HG03095 (cell line): Measurements from ENCODE around the gene COL26A1.
"Not testable (repeated sequence)": the region's sequence is repeated elsewhere in the genome, so short reads cannot be mapped to it uniquely, and the experiment has no call there.

Source experiments
- ATAC-seq: cut with Tn5 transposase; IDR thresholded peaks from one replicate; pipeline ENCODE4 v1.9.1; 2021; ENCODE audit warnings: moderate library complexity; ENCODE audit not compliant: unreplicated experiment

Gene COL26A1

DNA sequence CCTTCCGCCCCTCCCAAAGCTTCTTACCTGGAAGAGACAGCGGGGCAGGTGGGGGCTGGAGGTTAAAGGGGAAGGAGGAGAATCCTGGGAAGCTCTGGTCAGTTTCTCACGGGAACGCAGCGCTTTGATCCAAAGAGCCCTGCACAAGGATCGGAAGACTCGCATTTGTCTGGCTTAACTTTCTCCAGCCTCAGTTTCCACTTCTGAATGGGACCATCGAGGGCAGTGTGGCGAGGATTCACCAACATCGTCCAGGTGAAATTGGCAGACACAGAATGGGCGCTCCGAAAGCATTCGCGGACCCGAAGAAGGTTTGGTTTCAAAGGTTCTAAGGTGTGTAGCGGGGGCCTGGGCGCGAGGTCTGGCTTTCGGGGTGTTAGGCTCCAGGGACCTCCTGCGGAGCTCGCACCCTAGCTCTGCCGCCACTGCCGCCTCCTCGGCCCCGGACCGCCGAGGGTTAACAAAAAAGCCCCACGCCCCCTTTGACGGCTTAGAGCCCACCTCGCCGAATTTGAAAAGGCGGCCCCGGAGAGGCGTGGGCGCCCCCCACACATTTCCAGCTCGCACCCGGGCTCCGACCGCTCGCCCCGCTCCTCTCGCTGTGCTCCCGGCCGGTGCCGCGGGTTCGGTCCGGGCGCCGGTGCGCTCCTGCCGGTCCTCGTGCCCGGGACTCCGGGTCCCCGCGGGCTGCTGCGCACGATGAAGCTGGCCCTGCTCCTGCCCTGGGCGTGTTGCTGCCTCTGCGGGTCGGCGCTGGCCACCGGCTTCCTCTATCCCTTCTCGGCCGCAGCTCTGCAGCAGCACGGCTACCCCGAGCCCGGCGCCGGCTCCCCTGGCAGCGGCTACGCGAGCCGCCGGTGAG is at the start of gene COL26A1:
COL26A1 (plus strand) TSS at position 542 of the 862 bp plus-strand sequence; CDS start at position 700, 158 bp downstream.
- ATAC-seq = no peak

DNA sequence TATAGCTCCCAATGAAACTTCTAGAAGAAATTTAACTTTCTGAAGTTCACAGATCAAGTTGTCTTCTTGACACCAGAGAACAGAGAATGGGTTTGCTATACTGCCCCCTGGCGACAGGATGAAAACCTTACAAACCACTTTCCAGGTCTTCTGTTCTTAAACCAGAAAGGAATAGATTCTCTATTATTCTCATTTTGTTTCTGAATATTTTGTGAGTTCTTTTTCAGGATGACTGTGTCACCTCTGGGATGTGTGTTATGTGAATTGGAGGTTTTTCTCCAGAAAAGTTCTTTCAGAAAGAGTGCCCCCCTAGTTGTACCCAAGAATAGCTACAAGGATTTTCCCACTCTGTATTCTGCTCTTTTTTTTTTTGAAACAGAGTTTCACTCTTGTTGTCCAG is 47.3 kb upstream of the COL26A1 start:
- ATAC-seq = no peak

DNA sequence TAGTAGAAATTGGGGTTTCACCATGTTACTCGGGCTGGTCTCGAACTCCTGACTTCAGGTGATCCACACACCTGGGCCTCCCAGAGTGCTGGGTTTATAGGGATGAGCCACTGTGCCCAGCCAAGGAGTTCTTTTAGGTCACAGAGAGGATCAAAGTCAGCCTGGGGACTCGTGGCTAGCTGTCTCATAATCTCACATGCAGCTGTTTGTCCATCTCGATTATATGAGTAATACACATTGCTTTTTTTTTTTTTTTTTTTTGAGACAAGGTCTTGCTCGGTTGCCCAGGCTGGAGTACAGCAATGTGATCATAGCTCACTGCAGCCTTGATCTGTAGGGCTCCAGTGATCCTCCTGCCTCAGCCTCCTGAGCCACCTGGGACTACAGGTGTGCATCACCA is 43.3 kb upstream of the COL26A1 start:
- ATAC-seq = no peak

DNA sequence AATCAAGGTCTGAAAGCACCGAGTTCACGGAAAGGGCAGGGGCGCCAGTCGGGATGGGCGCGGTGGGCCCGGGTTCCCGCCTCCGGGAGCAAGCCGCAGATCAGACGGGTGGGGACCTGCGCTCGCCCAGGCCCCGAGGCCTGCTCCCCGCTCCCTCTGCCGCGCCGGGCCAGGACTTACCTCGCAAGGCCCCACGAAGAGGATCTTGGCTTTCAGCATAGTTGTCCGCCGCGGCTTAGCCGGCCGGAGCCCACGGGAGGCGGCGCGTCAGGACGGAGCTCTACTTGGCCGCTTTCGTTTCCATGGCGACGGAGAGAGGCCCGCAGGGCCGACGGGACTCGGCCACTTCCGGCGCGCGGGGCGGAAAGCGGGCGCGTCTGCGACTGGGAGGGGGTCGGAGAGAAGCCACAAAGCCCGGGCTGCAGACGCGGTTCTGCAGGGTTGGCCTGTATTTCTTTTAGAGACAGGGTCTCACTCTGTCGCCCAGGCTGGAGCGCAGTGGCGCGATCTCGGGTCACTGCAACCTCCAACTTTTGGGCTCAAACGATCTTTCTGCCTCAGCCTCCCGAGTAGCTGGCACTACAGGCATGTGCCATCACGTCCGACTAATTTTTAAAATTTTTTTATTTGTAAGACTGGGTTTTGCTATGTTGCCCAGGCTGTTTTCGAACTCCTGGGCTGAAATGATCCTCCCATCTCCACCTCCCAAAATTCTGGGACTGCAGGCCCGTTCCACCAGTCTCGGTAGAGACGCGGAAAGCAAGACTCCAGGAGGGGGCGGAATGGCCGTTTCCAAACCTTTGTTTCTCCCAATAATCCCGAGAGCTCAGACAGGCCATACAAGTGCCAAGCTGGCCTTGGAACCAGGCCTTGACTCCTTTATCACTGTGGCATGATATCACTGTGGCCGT is 40.9 kb upstream of the COL26A1 start, which contains the start of gene IFT22:
IFT22 (minus strand) TSS at position 322 of the 911 bp plus-strand sequence; CDS start at position 219, 103 bp downstream.
- peak; percentile 96 for ATAC-seq

DNA sequence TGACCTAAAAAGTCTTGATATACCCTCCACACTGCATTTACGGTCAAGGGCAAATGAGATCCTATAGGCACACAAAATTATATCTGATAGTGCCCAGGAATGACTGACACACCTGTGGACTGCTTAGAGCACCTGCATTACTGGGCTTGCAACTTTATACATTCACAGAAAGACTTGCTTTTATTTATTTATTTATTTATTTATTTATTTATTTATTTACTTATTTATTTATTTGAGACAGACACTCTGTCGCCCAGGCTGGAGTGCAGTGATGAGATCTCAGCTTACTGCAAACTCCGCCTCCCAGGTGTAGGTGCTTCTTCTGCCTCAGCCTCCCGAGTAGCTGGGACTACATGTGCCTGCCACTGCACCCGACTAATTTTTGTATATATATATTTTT is 34.5 kb upstream of the COL26A1 start:
- ATAC-seq = no peak

DNA sequence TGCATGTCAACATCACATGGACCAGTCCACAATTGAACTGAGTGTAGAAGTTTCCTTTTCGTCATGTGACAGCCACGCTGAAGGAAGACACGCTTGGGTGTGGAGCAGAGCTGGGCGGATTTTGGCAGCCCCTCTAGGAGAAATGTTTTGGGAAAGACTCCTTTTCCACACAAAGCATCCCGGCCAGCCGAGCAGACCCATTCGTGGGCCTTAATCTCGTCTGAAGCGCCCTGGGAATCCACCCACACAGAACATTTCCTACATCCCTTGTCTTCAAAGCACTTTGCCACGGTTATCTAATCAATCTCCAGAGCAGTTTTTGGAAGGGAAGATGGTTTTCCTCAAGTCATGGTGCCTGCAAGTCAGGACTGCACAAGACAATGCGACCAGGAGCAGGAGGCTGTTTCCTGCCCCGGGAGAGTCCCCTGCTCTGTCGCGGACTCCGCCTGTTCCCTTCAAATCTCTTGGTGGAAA is 32.6 kb upstream of the COL26A1 start:
- ATAC-seq = no peak

DNA sequence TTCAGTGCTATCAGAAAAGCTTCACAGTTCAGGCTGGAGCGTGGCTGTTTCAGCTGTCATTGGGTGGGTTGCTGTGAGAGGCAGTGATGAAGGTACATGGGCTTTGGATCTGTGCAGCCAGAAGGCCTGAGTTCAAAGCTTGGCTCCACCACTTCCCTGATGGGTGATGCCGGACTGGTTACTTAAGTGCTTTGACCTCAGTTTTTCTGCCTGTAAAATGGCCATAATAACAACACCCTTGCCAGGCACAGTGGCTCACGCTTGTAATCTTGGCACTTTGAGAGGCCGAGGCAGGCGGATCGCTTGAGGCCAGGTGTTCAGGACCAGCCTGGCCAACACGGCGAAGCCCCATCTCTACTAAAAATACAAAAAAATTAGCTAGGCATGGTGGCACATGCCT is 30.6 kb upstream of the COL26A1 start:
- ATAC-seq = no peak

DNA sequence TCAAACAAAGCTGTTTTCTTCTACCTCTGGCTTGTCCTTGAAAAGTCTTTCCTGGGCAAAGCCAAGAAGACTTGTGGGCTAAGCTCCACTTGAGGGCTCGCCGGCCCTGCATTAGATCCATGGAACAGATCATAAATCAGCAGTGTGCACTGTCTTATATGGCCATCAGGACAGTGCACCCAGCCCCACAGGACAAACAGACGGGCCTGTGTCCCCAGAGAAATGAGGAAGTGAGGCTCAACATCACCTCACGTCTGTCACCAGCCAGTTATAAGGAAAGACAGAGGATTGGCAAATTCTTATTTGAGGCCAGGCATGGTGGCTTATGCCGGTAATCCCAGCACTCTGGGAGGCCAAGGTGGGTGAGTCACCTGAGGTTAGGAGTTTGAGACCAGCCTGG is 28.8 kb upstream of the COL26A1 start:
- no peak for ATAC-seq

DNA sequence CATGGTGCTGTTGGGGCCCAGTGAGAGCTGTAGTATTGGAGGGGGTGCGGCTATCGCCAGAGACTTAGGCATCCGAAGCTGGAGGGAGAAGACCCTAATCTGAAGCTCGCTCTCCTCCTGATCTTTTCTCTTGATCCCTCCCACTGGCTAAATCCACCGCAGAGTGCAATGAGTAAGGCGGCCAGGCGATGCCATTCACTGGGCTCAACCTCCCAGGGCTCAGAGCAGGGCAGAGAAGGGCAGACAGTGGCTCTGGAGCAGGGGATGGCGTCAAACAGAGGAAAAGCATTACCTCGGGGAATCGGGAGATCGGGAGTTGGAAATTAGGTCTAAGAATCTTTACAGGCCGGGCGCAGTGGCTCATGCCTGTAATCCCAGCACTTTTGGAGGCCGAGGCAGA is 22.3 kb upstream of the COL26A1 start:
- ATAC-seq = no peak

DNA sequence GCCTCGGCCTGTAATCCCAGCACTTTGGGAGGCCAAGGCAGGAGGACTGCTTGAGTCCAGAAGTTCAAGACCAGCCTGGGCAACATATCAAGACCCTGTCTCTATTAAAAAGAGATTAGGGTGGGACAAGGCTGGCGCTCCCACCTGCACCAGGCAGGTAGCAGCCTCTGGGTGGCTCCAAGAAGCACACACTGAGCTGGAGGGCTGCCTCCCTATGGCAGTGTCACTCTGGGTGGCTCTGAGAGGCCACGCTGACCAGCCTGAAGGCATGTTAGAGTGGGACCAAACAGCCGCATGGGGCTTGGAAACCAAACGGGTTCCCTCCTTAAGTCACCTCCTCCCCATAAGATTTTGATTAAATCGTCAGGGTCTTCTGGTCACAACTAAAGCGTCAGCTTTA is 19.8 kb upstream of the COL26A1 start:
- no peak for ATAC-seq

DNA sequence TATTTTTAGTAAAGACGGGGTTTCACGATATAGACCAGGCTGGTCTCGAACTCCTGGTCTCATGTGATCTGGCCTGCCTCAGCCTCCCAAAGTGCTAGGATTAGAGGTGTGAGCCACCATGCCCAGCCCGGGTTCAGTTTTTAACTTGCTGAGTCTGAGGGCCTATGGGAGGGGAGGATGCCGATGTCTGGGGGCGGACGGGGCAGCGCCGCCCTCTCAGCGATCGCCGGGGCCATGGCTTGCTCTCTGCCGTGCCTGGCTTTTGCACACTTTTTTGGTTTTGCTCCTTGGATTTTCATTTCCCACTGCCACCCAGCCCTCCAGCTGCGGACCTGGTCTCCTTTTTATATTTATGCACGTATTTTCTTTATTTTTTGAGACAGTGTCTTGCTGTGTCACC is 15.2 kb upstream of the COL26A1 start:
- no peak for ATAC-seq

DNA sequence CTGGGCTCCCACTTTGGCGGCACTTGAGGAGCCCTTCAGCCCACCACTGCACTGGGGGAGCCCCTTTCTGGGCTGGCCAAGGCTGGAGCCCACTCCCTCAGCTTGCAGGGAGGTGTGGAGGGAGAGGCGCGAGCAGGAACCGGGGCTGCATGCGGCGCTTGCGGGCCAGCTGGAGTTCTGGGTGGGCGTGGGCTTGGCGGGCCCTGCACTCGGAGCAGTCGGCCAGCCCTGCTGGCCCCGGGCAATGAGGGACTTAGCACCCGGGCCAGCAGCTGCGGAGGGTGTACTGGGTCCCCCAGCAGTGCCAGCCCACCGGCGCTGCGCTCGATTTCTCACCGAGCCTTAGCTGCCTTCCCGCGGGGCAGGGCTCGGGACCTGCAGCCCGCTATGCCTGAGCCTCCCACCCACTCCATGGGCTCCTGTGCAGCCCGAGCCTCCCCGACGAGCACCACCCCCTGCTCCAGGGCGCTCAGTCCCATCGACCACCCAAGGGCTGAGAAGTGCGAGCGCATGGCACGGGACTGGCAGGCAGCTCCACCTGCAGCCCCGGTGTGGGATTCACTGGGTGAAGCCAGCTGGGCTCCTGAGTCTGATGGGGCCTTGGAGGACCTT is 14.1 kb upstream of the COL26A1 start:
- ATAC-seq = not testable (repeated sequence)

DNA sequence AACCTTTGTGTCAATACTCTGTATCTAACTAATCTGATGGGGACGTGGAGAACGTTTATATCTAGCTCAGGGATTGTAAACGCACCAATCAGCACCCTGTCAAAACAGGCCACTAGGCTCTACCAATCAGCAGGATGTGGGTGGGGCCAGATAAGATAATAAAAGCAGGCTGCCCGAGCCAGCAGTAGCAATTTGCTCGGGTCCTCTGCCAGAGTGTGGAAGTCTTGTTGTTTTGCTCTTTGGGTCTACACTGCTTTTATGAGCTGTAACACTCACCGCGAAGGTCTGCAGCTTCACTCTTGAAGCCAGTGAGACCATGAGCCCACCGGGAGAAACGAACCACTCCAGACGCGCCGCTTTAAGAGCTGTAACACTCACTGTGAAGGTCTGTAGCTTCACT is 13.4 kb upstream of the COL26A1 start:
- not testable (repeated sequence) for ATAC-seq

DNA sequence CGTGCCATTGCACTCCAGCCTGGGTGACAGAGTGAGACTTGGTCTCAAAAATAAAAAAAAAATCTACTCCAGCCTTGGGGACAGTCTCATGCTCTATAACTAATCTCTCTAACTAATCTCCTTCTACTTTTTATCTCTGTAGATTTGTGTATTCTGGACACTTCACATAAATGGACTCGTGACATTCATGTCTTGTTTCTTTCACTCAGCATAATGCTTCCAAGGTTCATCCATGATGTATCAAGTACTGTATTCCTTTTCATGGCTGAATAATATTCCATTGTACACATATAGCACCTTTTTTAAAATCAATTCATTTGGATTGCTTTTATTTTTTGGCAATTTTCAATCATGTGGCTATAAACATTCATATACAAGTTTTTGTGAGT is 9.8 kb upstream of the COL26A1 start:
- no peak for ATAC-seq

DNA sequence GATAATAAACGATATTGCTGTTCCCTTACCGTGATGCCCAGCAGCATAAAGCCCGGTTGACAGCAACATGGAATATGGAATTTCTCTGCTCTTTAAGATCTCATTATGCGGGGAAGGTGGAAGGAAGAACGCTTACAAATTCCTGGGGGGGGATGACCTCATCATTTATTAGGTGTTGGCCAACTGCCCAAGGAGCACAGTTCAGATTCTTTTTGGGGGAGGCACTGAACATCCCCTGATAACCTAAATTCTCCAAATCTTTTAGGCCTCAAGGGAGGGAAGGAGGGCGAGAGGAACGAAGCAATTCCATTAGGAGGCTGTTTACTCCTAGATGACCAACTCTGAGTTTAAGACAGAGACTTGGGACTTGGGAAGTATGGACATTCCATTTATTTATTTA is 5.2 kb upstream of the COL26A1 start:
- ATAC-seq = no peak

DNA sequence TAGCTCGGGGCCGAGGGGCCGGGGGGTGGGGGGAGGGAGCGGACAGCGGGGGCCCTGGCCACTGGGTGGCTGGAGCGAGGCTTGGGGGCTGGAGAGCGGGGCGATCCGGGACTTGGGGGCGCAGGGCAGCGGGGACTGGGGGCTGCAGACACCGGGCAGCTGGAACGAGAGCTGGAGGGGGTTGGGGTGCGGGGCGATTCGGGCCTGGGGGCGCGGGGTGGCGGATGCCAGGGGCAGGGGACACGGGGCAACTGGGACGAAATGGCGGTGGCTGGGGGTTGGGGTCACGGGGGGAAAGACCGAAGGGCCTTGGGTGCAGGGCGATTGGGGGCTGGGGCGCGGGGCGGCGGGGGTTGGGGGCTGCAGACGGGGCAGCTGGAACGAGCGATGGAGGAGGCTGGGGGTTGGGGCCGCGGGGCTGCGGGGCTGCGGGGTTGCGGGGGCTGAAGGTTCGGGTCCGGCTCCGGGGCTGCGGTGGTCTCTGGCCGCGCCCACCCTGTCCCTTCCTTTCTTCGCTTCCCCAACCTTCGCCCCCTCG is 590 bp downstream of the COL26A1 start:
- no peak for ATAC-seq

DNA sequence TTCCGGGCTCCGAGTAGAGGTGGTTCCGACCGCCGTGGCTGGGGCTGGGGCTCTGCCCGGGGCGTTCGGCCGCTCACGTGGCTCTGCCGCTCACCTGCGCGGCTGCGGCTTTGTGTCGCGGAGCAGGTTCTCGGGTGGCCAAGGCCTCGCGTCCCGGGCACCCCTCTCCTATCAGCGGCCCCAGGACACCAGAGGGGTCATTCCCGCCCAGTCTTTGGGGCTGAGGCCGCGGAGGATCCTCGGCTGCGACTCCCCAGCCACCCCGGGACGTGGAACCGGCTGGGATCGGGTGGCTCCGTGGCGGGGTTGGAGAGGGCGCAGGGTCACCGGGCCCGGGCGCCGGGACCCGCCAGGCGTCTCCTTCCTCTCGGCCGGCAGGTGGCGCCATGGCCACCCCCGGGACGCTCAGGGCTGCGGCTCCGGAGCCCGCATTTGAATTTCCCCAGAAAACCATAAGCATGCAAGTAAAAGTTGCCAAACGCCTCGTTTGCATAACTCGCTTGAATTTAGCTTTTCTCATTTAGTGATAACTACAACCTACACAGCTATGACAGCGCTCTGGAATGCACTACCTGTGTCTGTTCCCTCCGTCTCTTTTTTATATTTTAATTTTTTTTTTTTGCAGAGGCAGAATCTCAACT is 1.2 kb downstream of the COL26A1 start:
- no peak for ATAC-seq

DNA sequence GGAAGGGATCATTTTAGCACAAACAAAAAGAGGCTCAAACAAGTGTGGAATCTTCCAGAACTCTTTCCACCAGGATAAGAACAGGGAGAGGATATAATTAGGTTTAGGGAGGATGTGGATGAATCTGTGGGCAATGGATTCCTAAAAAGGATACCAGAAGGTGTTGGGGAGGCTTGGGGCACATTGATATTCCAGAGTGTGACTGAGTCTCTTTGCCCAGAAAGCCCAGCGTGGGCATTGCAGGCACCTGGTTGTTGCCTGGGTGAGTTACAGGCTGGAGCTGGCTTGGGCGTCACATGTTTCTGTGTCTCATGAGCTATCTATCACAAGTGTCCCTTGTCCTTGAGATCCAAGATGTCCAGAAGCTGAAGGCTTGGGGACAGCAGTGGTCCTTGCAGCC is 3.3 kb downstream of the COL26A1 start:
- no peak for ATAC-seq

DNA sequence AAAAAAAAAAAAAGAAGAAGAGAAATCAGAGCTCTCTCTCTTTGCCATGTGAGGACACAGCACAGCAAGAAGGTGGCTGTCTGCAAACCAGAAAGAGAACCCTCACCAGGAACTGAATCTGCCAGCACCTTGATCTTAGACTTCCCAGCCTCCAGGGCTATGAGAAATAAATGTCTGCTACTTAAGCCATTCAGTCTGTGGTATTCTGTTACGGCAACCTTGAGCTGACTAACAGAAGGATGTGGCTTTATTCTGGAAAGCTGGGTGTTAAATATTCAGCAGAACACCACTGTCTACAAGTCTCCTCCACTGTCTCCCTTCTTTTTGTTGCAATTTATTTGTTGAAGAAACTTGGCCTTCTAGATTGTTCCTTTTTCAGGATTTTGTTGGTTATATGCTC is 5.0 kb downstream of the COL26A1 start:
- no peak for ATAC-seq

DNA sequence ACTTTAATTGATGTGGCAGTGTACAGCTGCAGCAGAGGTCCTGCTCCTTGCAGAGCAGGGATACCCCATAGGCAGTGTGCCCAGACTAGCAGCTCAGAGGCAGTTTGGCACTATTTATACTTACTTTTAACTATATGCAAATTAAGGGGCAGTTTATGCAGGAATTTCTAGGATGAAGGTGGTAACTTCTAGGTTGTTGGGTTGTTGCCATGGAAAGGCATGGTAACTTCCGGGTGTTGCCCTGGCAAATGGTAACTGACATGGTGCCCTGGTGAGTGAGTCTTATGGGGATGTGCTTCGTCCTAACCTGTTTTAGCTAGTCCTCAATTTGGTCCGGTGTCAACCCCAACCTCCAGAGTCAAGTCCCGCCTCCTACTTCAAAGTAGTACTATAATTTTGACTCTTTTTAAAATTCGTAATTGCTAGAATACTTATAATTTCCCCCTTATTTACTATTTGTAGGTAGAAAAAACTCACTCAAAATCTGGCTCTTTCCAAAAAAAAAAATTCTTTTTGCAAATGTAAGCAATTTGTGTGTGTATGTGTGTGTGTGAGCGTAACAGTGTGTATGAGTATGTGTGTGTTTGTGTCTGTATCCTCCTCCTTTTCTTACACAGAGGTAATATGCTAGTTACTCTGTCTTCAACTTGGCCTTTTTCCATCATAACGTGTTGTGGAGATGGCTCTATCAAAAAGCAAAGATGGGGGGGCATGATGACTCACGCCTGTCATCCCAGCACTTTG is 5.9 kb downstream of the COL26A1 start:
- no peak for ATAC-seq
